Osteoblast (primary cell): ENCODE results near the gene ZFHX3. TPM values are rescaled to one million over a fixed set of nuclear protein-coding genes. Genes with fewer than 3 reads are reported as not detected.

Experiments used
- DNase-seq: peaks from one replicate; pipeline ENCODE4 v3.0.0; 2011; ENCODE audit warnings: low spot score, mixed read lengths; ENCODE audit not compliant: insufficient read length; ENCODE audit errors: missing footprints
- H2AFZ ChIP-seq: 2 replicates; pipeline ENCODE4 v1.6.0; 2011; ENCODE audit warnings: mild to moderate bottlenecking, low read length
- H3K27ac ChIP-seq: 2 replicates; pipeline ENCODE4 v1.5.1; 2011; ENCODE audit warnings: mild to moderate bottlenecking, low read depth, low read length, moderate library complexity
- H3K27me3 ChIP-seq: 2 replicates; pipeline ENCODE4 v1.6.0; 2012; ENCODE audit warnings: mild to moderate bottlenecking, control low read depth, inconsistent platforms, low read length, moderate library complexity; ENCODE audit not compliant: insufficient read depth
- H3K36me3 ChIP-seq: 2 replicates; pipeline ENCODE4 v1.5.1; 2011; ENCODE audit warnings: mild to moderate bottlenecking, low read length, control low read depth, moderate library complexity; ENCODE audit not compliant: insufficient read depth
- H3K4me1 ChIP-seq: 2 replicates; pipeline ENCODE4 v1.5.1; 2011; ENCODE audit warnings: mild to moderate bottlenecking, low read length, control low read depth, moderate library complexity; ENCODE audit not compliant: insufficient read depth
- H3K4me2 ChIP-seq: 2 replicates; pipeline ENCODE4 v1.6.0; 2011; ENCODE audit warnings: mild to moderate bottlenecking, low read length; ENCODE audit not compliant: insufficient read depth
- H3K4me3 ChIP-seq: fragments of 200-600 bp; sonication (generic); 3 replicates; pipeline ENCODE4 v1.5.1; 2012; ENCODE audit warnings: mild to moderate bottlenecking, low read length, inconsistent platforms; ENCODE audit not compliant: insufficient read depth
- H3K79me2 ChIP-seq: 2 replicates; pipeline ENCODE4 v1.6.0; 2012; ENCODE audit warnings: mild to moderate bottlenecking, low read length, control low read depth, inconsistent platforms; ENCODE audit not compliant: insufficient read depth
- H3K9me3 ChIP-seq: 2 replicates; pipeline ENCODE4 v1.5.1; 2011; ENCODE audit warnings: low read depth, low read length, control low read depth
- H4K20me1 ChIP-seq: 2 replicates; pipeline ENCODE4 v1.6.0; 2012; ENCODE audit warnings: mild to moderate bottlenecking, low read length, control low read depth; ENCODE audit not compliant: insufficient read depth
- CTCF ChIP-seq: IDR thresholded peaks from 2 replicates; pipeline ENCODE4 v1.5.1; 2011; ENCODE audit warnings: mild to moderate bottlenecking, low read depth, low read length, moderate library complexity; ENCODE audit errors: extremely low read depth
- total RNA-seq: library from RNA; depleted of rRNA; stranded (reverse); fragments of >200 nt; gene quantifications from 2 replicates; pipeline ENCODE4 v1.2.3, GENCODE V29; 2012

ZFHX3 gene
- total RNA-seq, 1 donor = 14.5 TPM

DNA sequence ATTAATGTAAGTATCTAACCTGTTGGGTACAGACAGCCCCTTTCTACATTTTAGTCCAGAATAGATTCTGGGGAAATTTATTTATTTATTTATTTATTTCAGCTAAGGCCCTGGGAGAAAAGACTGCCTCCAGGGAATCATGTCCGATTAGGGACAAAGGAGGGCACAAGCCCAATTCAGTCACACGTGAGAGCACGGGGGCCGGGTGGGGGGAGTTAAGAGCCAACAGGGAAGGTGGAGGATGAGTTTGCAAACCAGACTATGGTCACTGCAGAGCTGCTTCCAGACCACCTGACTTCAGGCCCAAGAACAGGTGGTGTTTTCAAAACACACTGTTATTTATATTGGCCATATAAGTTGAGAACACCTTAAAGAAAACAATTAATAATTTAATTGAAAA is 1.6 kb upstream of the ZFHX3 start:
- TF ChIP-seq CTCF = no peak
- Histone ChIP-seq H3K27me3 (no peaks in the 10 kb centered on the region), H2AFZ (no peak overlapping the region), H4K20me1 (no peaks in the 10 kb centered on the region), H3K4me2 (peak overlapping the region; percentile 93), H3K27ac (peak overlapping the region; percentile 82), H3K4me1 (peaks cover 80% of the 10 kb centered on the region), H3K79me2 (peaks cover 91% of the 10 kb centered on the region), H3K9me3 (no peaks in the 10 kb centered on the region), H3K4me3 (no peak overlapping the region), H3K36me3 (no peaks in the 10 kb centered on the region)
- DNase-seq = no peak

DNA sequence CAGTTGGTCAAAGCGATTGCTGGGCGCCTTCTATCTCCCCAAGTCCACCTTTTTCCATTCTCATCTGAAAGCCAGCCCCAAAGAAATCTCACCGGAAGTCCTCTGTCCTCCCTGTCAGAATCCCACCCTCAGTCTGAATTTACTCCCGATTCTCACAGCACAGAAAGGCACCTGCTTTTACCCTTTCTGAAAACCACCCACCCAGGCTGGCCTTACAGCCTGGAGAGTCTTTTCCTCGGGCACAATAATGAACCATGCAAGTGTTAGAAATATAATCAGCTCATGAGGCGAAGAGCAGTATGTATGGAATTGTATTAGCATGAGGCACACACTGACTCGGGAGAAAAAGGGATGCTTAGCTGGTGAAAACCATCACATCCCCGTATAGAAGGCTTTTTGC is 1.2 kb upstream of the ZFHX3 start:
- Histone ChIP-seq H2AFZ (no peak overlapping the region), H3K4me1 (peaks cover 80% of the 10 kb centered on the region), H3K4me3 (peak overlapping the region; percentile 87), H3K4me2 (peak overlapping the region; percentile 93), H4K20me1 (no peaks in the 10 kb centered on the region), H3K27me3 (no peaks in the 10 kb centered on the region), H3K79me2 (peaks cover 92% of the 10 kb centered on the region), H3K9me3 (no peaks in the 10 kb centered on the region), H3K27ac (peak overlapping the region; percentile 82), H3K36me3 (no peaks in the 10 kb centered on the region)
- TF ChIP-seq CTCF = no peak
- DNase-seq = no peak

GRCh38 chr16:73048292-73049080 is 558 bp upstream of the ZFHX3 start:
- peak overlapping the region; percentile 93 for H3K4me2 ChIP-seq
- H3K27ac ChIP-seq = peak overlapping the region; percentile 82
- H3K79me2 ChIP-seq = peaks cover 91% of the 10 kb centered on the region
- peak overlapping the region; percentile 87 for H3K4me3 ChIP-seq
- no peaks in the 10 kb centered on the region for H4K20me1 ChIP-seq
- TF ChIP-seq CTCF = no peak
- H3K27me3 ChIP-seq = no peaks in the 10 kb centered on the region
- H3K36me3 ChIP-seq = no peaks in the 10 kb centered on the region
- peaks cover 80% of the 10 kb centered on the region for H3K4me1 ChIP-seq
- peak; percentile 68 for DNase-seq
- peak overlapping the region; percentile 77 for H2AFZ ChIP-seq
- H3K9me3 ChIP-seq = no peaks in the 10 kb centered on the region

GRCh38 chr16:73047221-73047535 is 750 bp downstream of the ZFHX3 start:
- H3K4me1 ChIP-seq = peaks cover 72% of the 10 kb centered on the region
- peak; percentile 88 for DNase-seq
- H2AFZ ChIP-seq = no peak overlapping the region

More at GRCh38 chr16:73047221-73047535, 750 bp downstream of the ZFHX3 start:
- peak overlapping the region; percentile 93 for H3K4me2 ChIP-seq
- H3K36me3 ChIP-seq = no peaks in the 10 kb centered on the region
- H3K4me3 ChIP-seq = peak overlapping the region; percentile 87
- peaks cover 91% of the 10 kb centered on the region for H3K79me2 ChIP-seq
- H3K9me3 ChIP-seq = no peaks in the 10 kb centered on the region
- H4K20me1 ChIP-seq = no peaks in the 10 kb centered on the region
- H3K27ac ChIP-seq = peak overlapping the region; percentile 88
- no peak for TF ChIP-seq CTCF
- H3K27me3 ChIP-seq = no peaks in the 10 kb centered on the region
